Endothelial cell of umbilical vein (primary cell): ENCODE results near the gene OTUD5. TPM values are rescaled to one million over a fixed set of nuclear protein-coding genes. Genes with fewer than 3 reads are reported as not detected.

Experiments
- BruUV-seq: library from RNA; stranded (reverse); fragments of 400-500 nt; replicated peaks from 2 replicates; lab custom pipeline; 2021; lab: Mats Ljungman, UMichigan
- CTCF ChIA-PET: fragments of 300-600, 350-600 bp; sonication (Branson Sonifier 250); formaldehyde crosslinking; loops from one replicate; lab custom pipeline; 2021; ENCODE audit warnings: antibody characterized with exemption, inconsistent platforms; lab: Charles Lee
- POLR2A ChIA-PET: fragments of 300-600, 350-600 bp; sonication (Branson Sonifier 250); formaldehyde crosslinking; loops from one replicate; lab custom pipeline; 2021; ENCODE audit warnings: antibody characterized with exemption, inconsistent platforms; lab: Charles Lee
- DNase-seq: peaks from one replicate; pipeline ENCODE4 v3.0.0-alpha.2; 2011; ENCODE audit warnings: low read depth, low spot score
- FAIRE-seq: peaks from 2 replicates; lab custom pipeline; 2011; peaks lifted over from hg19 to GRCh38; lab: Jason Lieb, UNC
- H2AFZ ChIP-seq: 2 replicates; pipeline ENCODE4 v1.6.0; 2012; ENCODE audit warnings: low read depth, low read length, control low read depth, inconsistent platforms
- H3K27ac ChIP-seq: 2 replicates; pipeline ENCODE4 v1.5.1; 2011; ENCODE audit warnings: low read depth, mild to moderate bottlenecking, control low read depth, low read length, moderate library complexity; ENCODE audit not compliant: insufficient read depth
- H3K27me3 ChIP-seq, 2 experiments: 2 replicates each; pipeline versions ENCODE4 v1.6.0 to v1.6.1; 2011; ENCODE audit warnings: low read length in 2 of 2, mixed read lengths in 1 of 2; ENCODE audit not compliant: control insufficient read depth in 2 of 2, insufficient read depth in 2 of 2
- H3K36me3 ChIP-seq, 2 experiments: 2 replicates in 1 of 2; 3 replicates in 1 of 2; pipeline ENCODE4 v1.5.1; 2011; ENCODE audit warnings: low read length in 2 of 2, mild to moderate bottlenecking in 1 of 2, moderate library complexity in 1 of 2; ENCODE audit not compliant: control insufficient read depth in 2 of 2, insufficient read depth in 2 of 2; ENCODE audit errors: extremely low read depth in 1 of 2
- H3K4me1 ChIP-seq: 3 replicates; pipeline ENCODE4 v1.5.1; 2011; ENCODE audit warnings: mild to moderate bottlenecking, low read length; ENCODE audit not compliant: control insufficient read depth, insufficient read depth; ENCODE audit errors: extremely low read depth
- H3K4me2 ChIP-seq: 2 replicates; pipeline ENCODE4 v1.6.1; 2011; ENCODE audit warnings: low read length, control low read depth, mixed read lengths; ENCODE audit not compliant: insufficient read depth
- H3K4me3 ChIP-seq, 3 experiments: fragments of 200-600 bp in 1 of 3; sonication (generic), shearing (Covaris generic) in 1 of 3; replicated peaks in 1 of 3; 2 replicates each; pipeline ENCODE4 v1.5.1; 2011 to 2016; ENCODE audit warnings: control low read depth in 3 of 3, low read length in 3 of 3, mild to moderate bottlenecking in 2 of 3, inconsistent platforms in 1 of 3, low read depth in 1 of 3, moderate library complexity in 1 of 3; ENCODE audit not compliant: insufficient read depth in 1 of 3
- H3K79me2 ChIP-seq: 2 replicates; pipeline ENCODE4 v1.6.0; 2012; ENCODE audit warnings: low read length, inconsistent platforms; ENCODE audit not compliant: control insufficient read depth, insufficient read depth
- H3K9ac ChIP-seq: replicated peaks from 2 replicates; pipeline ENCODE3; 2011; ENCODE audit warnings: low read length, control low read depth; ENCODE audit not compliant: insufficient read depth; ENCODE audit errors: extremely low read depth
- H3K9me1 ChIP-seq: replicated peaks from 3 replicates; pipeline ENCODE4 v1.6.0; 2011; ENCODE audit warnings: mild to moderate bottlenecking, low read length; ENCODE audit not compliant: control insufficient read depth, insufficient read depth; ENCODE audit errors: extremely low read depth
- H3K9me3 ChIP-seq: replicated peaks from 2 replicates; pipeline ENCODE4 v1.5.1; 2012; ENCODE audit warnings: low read length, inconsistent platforms; ENCODE audit not compliant: control insufficient read depth, insufficient read depth
- H4K20me1 ChIP-seq: replicated peaks from 2 replicates; pipeline ENCODE3; 2011; ENCODE audit warnings: mild to moderate bottlenecking, low read length; ENCODE audit not compliant: control insufficient read depth, insufficient read depth; ENCODE audit errors: extremely low read depth
- FOS ChIP-seq: IDR thresholded peaks from 2 replicates; pipeline ENCODE4 v1.6.1; 2011; ENCODE audit warnings: mild to moderate bottlenecking, low read length, moderate library complexity, borderline replicate concordance; ENCODE audit not compliant: insufficient read depth
- MAX ChIP-seq: IDR thresholded peaks from 2 replicates; pipeline ENCODE4 v1.6.1; 2011; ENCODE audit not compliant: insufficient read depth, insufficient read length
- POLR2A ChIP-seq: IDR thresholded peaks from 2 replicates; pipeline ENCODE4 v1.6.1; 2012; ENCODE audit warnings: low read depth, mild to moderate bottlenecking, control low read depth, low read length
- POLR2AphosphoS5 ChIP-seq: IDR thresholded peaks from 2 replicates; pipeline ENCODE4 v1.6.1; 2012; ENCODE audit warnings: low read depth, mild to moderate bottlenecking, control low read depth, low read length, moderate library complexity; ENCODE audit not compliant: insufficient read depth
- dilution Hi-C: fragments of 300-500 bp; cut with MboI; formaldehyde crosslinking; loops from one replicate; pipeline ENCODE4 v1.15.0; 2019; ENCODE audit warnings: low sequenced_read_pairs; ENCODE audit not compliant: extremely low pct_ligation_motif_present
- intact Hi-C: fragments of 100-400 bp; cut with micrococcal nuclease; formaldehyde crosslinking; loops from one replicate; pipeline ENCODE4 v1.10.0; 2022
- polyA plus RNA-seq, 4 experiments: library from polyadenylated mRNA; depleted of rRNA in 3 of 4; stranded (reverse) in 3 of 4; unstranded in 1 of 4; fragments of >200 nt; gene quantifications; 2 replicates each; pipeline versions ENCODE4 v1.2.1 to v1.2.3, GENCODE V29; 2011 to 2012; ENCODE audit warnings: missing spikeins in 1 of 4
- total RNA-seq: library from RNA; stranded (reverse); gene quantifications from 2 replicates; pipeline ENCODE4 v1.2.3, GENCODE V29; 2021
- TF ChIP-seq, protein P1 (sequence below), 2 donors: IDR thresholded peaks; 1 replicate in 1 of 2; 2 replicates in 1 of 2; pipeline ENCODE4 v1.5.1; 2011; ENCODE audit warnings: low read length in 2 of 2, mild to moderate bottlenecking in 2 of 2, moderate library complexity in 2 of 2, control low read depth in 1 of 2, inconsistent platforms in 1 of 2, low read depth in 1 of 2; ENCODE audit not compliant: insufficient read depth in 1 of 2; ENCODE audit errors: extremely low read depth in 1 of 2

Gene OTUD5
- total and polyA plus RNA-seq, 2 donors (not counting 3 experiments of a cell fraction or from before 2014, with no cell fraction given) = 44.3 to 44.6 TPM

- POLR2A ChIA-PET = no interaction called here
- BruUV-seq = no TSS peak
- Histone ChIP-seq H3K27ac (no peak overlapping the region), H3K36me3 (peaks cover 0 to 10% of the 10 kb centered on the region in 2 experiments), H3K4me2 (no peak overlapping the region), H2AFZ (no peak overlapping the region), H3K4me1 (peaks cover 2% of the 10 kb centered on the region), H4K20me1 (no peaks in the 10 kb centered on the region), H3K27me3 (no peaks in the 10 kb centered on the region), H3K79me2 (peaks cover 2% of the 10 kb centered on the region), H3K4me3 (no peak overlapping the region), H3K9me3 (no peaks in the 10 kb centered on the region), H3K9ac (no peak overlapping the region), H3K9me1 (no peaks in the 10 kb centered on the region)
- no peak for FAIRE-seq
- CTCF ChIA-PET = no interaction called here
- intact Hi-C loops (no loop called here), dilution Hi-C loops (no loop called here)
- no peak for TF ChIP-seq FOS
- TF ChIP-seq MAX = no peak
- no peak for TF ChIP-seq POLR2AphosphoS5
- no peak for TF ChIP-seq POLR2A
- TF ChIP-seq, protein P1, sequence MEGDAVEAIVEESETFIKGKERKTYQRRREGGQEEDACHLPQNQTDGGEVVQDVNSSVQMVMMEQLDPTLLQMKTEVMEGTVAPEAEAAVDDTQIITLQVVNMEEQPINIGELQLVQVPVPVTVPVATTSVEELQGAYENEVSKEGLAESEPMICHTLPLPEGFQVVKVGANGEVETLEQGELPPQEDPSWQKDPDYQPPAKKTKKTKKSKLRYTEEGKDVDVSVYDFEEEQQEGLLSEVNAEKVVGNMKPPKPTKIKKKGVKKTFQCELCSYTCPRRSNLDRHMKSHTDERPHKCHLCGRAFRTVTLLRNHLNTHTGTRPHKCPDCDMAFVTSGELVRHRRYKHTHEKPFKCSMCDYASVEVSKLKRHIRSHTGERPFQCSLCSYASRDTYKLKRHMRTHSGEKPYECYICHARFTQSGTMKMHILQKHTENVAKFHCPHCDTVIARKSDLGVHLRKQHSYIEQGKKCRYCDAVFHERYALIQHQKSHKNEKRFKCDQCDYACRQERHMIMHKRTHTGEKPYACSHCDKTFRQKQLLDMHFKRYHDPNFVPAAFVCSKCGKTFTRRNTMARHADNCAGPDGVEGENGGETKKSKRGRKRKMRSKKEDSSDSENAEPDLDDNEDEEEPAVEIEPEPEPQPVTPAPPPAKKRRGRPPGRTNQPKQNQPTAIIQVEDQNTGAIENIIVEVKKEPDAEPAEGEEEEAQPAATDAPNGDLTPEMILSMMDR (IDR thresholded peaks at IDR 0.05; ENCODE audit: extremely low read depth in 1 of 2, insufficient read depth in 1 of 2, low read depth in 1 of 2, low read length in 2 of 2) = no peak
- DNase-seq = no peak
Observed at GRCh38 chrX:48920718-48921104, 36.7 kb downstream of the OTUD5 start.
